ENCODE data around the gene NECAB2.

The NECAB2 gene

GRCh38 chr16:84049403-84050060 is 81.5 kb downstream of the NECAB2 start:
- no peak overlapping the region for H3K4me3 ChIP-seq (ENCODE audit: low read length)
- TF ChIP-seq CTCF (IDR thresholded peaks at IDR 0.05; ENCODE audit: low read depth, low read length, poor library complexity, severe bottlenecking) (no peak), EZH2phosphoT487 (IDR thresholded peaks at IDR 0.05; ENCODE audit: borderline replicate concordance, low read length) (no peak)
- H3K27me3 ChIP-seq (ENCODE audit: control insufficient read depth, low read length): no peaks in the 10 kb centered on the region
- no peak overlapping the region for H3K27ac ChIP-seq (ENCODE audit: low read depth, low read length)
- H4K20me1 ChIP-seq (ENCODE audit: control insufficient read depth, insufficient read depth, low read depth, low read length): no peaks in the 10 kb centered on the region
- no peaks in the 10 kb centered on the region for H3F3A ChIP-seq (ENCODE audit: control insufficient read depth, insufficient read depth)
- H3K4me2 ChIP-seq (ENCODE audit: low read length): no peak overlapping the region
- no peaks in the 10 kb centered on the region for H3K4me1 ChIP-seq (ENCODE audit: control insufficient read depth, low read length)
- no peaks in the 10 kb centered on the region for H3K9me2 ChIP-seq (replicated peaks; ENCODE audit: control insufficient read depth, low read length)
- H3K9me3 ChIP-seq (ENCODE audit: control insufficient read depth, insufficient read depth, low read length): no peaks in the 10 kb centered on the region
- H3K79me2 ChIP-seq (ENCODE audit: control insufficient read depth, low read length): no peaks in the 10 kb centered on the region
- H3K36me3 ChIP-seq (ENCODE audit: control insufficient read depth, low read length): peaks cover 24% of the 10 kb centered on the region

GRCh38 chr16:84050316-84050715 is 82.3 kb downstream of the NECAB2 start:
- H3K9me3 ChIP-seq (ENCODE audit: control insufficient read depth, insufficient read depth, low read length): no peaks in the 10 kb centered on the region
- H3K36me3 ChIP-seq (ENCODE audit: control insufficient read depth, low read length): peaks cover 32% of the 10 kb centered on the region
- no peak overlapping the region for H3K4me2 ChIP-seq (ENCODE audit: low read length)
- no peak overlapping the region for H3K27ac ChIP-seq (ENCODE audit: low read depth, low read length)
- H3K4me1 ChIP-seq (ENCODE audit: control insufficient read depth, low read length): no peaks in the 10 kb centered on the region
- no peaks in the 10 kb centered on the region for H3K79me2 ChIP-seq (ENCODE audit: control insufficient read depth, low read length)
- no peaks in the 10 kb centered on the region for H3K27me3 ChIP-seq (ENCODE audit: control insufficient read depth, low read length)
- H3F3A ChIP-seq (ENCODE audit: control insufficient read depth, insufficient read depth): no peaks in the 10 kb centered on the region
- H3K9me2 ChIP-seq (replicated peaks; ENCODE audit: control insufficient read depth, low read length): no peaks in the 10 kb centered on the region
- H3K4me3 ChIP-seq (ENCODE audit: low read length): no peak overlapping the region
- H4K20me1 ChIP-seq (ENCODE audit: control insufficient read depth, insufficient read depth, low read depth, low read length): no peaks in the 10 kb centered on the region
- TF ChIP-seq EZH2phosphoT487 (IDR thresholded peaks at IDR 0.05; ENCODE audit: borderline replicate concordance, low read length) (no peak), CTCF (IDR thresholded peaks at IDR 0.05; ENCODE audit: low read depth, low read length, poor library complexity, severe bottlenecking) (no peak)

GRCh38 chr16:84052071-84052622 is 84.1 kb downstream of the NECAB2 start:
- H3K9me3 ChIP-seq (ENCODE audit: control insufficient read depth, insufficient read depth, low read length): no peaks in the 10 kb centered on the region
- no peaks in the 10 kb centered on the region for H3F3A ChIP-seq (ENCODE audit: control insufficient read depth, insufficient read depth)
- no peak overlapping the region for H3K4me2 ChIP-seq (ENCODE audit: low read length)
- H3K4me3 ChIP-seq (ENCODE audit: low read length): no peak overlapping the region
- H3K27me3 ChIP-seq (ENCODE audit: control insufficient read depth, low read length): no peaks in the 10 kb centered on the region
- no peak overlapping the region for H3K27ac ChIP-seq (ENCODE audit: low read depth, low read length)
- peaks cover 41% of the 10 kb centered on the region for H3K36me3 ChIP-seq (ENCODE audit: control insufficient read depth, low read length)
- TF ChIP-seq CTCF (IDR thresholded peaks at IDR 0.05; ENCODE audit: low read depth, low read length, poor library complexity, severe bottlenecking): no peak
- no peak for TF ChIP-seq EZH2phosphoT487 (IDR thresholded peaks at IDR 0.05; ENCODE audit: borderline replicate concordance, low read length)
- H3K79me2 ChIP-seq (ENCODE audit: control insufficient read depth, low read length): no peaks in the 10 kb centered on the region
- no peaks in the 10 kb centered on the region for H4K20me1 ChIP-seq (ENCODE audit: control insufficient read depth, insufficient read depth, low read depth, low read length)
- no peaks in the 10 kb centered on the region for H3K9me2 ChIP-seq (replicated peaks; ENCODE audit: control insufficient read depth, low read length)
- no peaks in the 10 kb centered on the region for H3K4me1 ChIP-seq (ENCODE audit: control insufficient read depth, low read length)

All from DOHH2 (cell line).